ENCODE results near the gene SLC43A2. TPM values are rescaled to one million over a fixed set of nuclear protein-coding genes. Genes with fewer than 3 reads are reported as not detected.

Gene SLC43A2
- total and polyA plus RNA-seq, 2 of the 13 experiments (the other 11 are each of a cell fraction or from before 2014, with no cell fraction given) = 7.3 to 20.0 TPM

DNA sequence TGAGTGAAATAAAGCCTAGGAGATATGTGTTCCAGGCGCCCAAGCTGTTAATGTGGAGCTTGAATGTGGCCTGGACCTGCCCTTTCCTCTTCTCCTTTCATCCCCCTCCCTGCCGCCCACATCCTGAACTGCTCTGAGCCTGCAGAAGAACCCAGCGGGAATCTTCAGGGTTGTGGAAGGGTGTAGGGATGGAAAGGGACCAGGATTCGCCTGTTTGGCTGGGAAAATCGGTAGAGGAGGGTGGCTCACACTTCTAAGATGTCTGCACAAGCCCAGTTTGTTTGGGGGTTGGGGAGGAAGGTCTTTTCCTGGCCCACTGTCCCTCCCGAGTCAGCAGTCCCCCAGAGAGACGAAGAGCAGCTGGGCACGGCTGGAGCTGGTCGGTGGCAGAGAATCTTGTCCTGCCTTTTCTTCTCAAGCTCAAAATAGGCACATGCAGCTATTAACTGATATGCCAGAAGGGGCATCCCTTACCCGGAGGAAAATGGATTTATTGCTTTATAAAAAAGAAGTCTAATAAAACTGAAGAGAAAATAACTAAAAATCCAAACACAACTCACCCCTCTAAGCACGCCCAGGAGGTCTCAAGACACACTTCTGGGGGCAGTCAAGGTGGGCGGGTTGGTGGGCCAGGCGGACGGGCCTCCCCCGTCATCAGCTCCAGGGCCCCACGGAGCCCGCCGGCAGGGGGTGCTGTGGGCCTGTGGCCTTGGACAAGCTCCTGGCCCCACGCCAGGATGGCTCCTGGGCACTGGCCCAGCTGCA, 54.5 kb downstream of the SLC43A2 start (continued):
- TF ChIP-seq SOX6 (IDR thresholded peaks at IDR 0.05) = no peak
- peak; percentile 55; the same call in 1 of the 2 replicates for TF ChIP-seq SOX6 (CRISPR knock-in tag; IDR thresholded peaks at IDR 0.05)
- TF ChIP-seq ZFP36 (IDR thresholded peaks at IDR 0.05; ENCODE audit: borderline replicate concordance, low read depth, low read length, partially characterized antibody) = no peak
- peak; percentile 35; the same call in 1 of the 2 replicates for TF ChIP-seq YEATS2 (CRISPR knock-in tag; IDR thresholded peaks at IDR 0.05; ENCODE audit: borderline replicate concordance)
- peak; percentile 39; the same call in 1 of the 2 replicates for TF ChIP-seq ZNF547 (CRISPR knock-in tag; IDR thresholded peaks at IDR 0.05)
- 0 out of 2 replicates have a peak, but pooled peaks have one; percentile 61 for TF ChIP-seq ZNF441 (CRISPR knock-in tag; IDR thresholded peaks at IDR 0.05; ENCODE audit: borderline replicate concordance)
- TF ChIP-seq HDAC2 (CRISPR knock-in tag; IDR thresholded peaks at IDR 0.05) = 0 out of 2 replicates have a peak, but pooled peaks have one; percentile 32
- 0 out of 2 replicates have a peak, but pooled peaks have one; percentile 40 for TF ChIP-seq ZNF772 (CRISPR knock-in tag; IDR thresholded peaks at IDR 0.05)
- peak; percentile 62 for TF ChIP-seq SALL1 (CRISPR knock-in tag; IDR thresholded peaks at IDR 0.05)
- TF ChIP-seq NCOA2 (CRISPR knock-in tag; IDR thresholded peaks at IDR 0.05) = 0 out of 2 replicates have a peak, but pooled peaks have one; percentile 30
- TF ChIP-seq ZSCAN21 (CRISPR knock-in tag; IDR thresholded peaks at IDR 0.05; ENCODE audit: borderline replicate concordance) = peak; percentile 37; the same call in 1 of the 2 replicates
- no peak for TF ChIP-seq ZSCAN29 (CRISPR knock-in tag; conservative IDR thresholded peaks at IDR 0.05)
- TF ChIP-seq ZNF121 (CRISPR knock-in tag; IDR thresholded peaks at IDR 0.05) = peak; percentile 43; the same call in 1 of the 2 replicates
- 0 out of 2 replicates have a peak, but pooled peaks have one; percentile 33 for TF ChIP-seq GFI1 (CRISPR knock-in tag; IDR thresholded peaks at IDR 0.05; ENCODE audit: borderline replicate concordance)
- peak; percentile 92 for TF ChIP-seq NFIC (IDR thresholded peaks at IDR 0.05; ENCODE audit: low read length)
- peak; percentile 86 for TF ChIP-seq ZNF687 (CRISPR knock-in tag; IDR thresholded peaks at IDR 0.05)
- TF ChIP-seq HNRNPK (IDR thresholded peaks at IDR 0.05; ENCODE audit: low read depth, low read length, poor library complexity, severe bottlenecking) = peak; percentile 62
- TF ChIP-seq ZNF607 (CRISPR knock-in tag; IDR thresholded peaks at IDR 0.05; ENCODE audit: borderline replicate concordance) = 0 out of 2 replicates have a peak, but pooled peaks have one; percentile 47
- 0 out of 2 replicates have a peak, but pooled peaks have one; percentile 39 for TF ChIP-seq ZNF616 (CRISPR knock-in tag; IDR thresholded peaks at IDR 0.05; ENCODE audit: low read depth)
- TF ChIP-seq SALL2 (CRISPR knock-in tag; IDR thresholded peaks at IDR 0.05) = peak; percentile 77; the same call in 1 of the 2 replicates
- peak; percentile 41; the same call in 1 of the 2 replicates for TF ChIP-seq ZNF317 (CRISPR knock-in tag; IDR thresholded peaks at IDR 0.05)
- peak; percentile 60; the same call in 1 of the 2 replicates for TF ChIP-seq SAP130 (CRISPR knock-in tag; IDR thresholded peaks at IDR 0.05; ENCODE audit: low read depth)
- 0 out of 2 replicates have a peak, but pooled peaks have one; percentile 62 for TF ChIP-seq HNRNPL (IDR thresholded peaks at IDR 0.05; ENCODE audit: low read depth, low read length)
- 0 out of 2 replicates have a peak, but pooled peaks have one; percentile 62 for TF ChIP-seq ATF7-NPFF (CRISPR knock-in tag; IDR thresholded peaks at IDR 0.05; ENCODE audit: low read depth)

Measured in HepG2 (cell line).